Measurements from ENCODE around the gene SHISA3.

GRCh38 chr4:42440083-42440482, 42.8 kb downstream of the SHISA3 start:
- TF ChIP-seq POLR2A (IDR thresholded peaks at IDR 0.05), result no peak
- no peak for TF ChIP-seq CTCF (IDR thresholded peaks at IDR 0.05)
- TF ChIP-seq POLR2AphosphoS5 (IDR thresholded peaks at IDR 0.05), result no peak
